NCI-H2196 (cell line): ENCODE measurements around the gene CDK11A.
"Not testable (repeated sequence)": the region's sequence is repeated elsewhere in the genome, so short reads cannot be mapped to it uniquely, and the experiment has no call there.

Source experiments
- DNase-seq: peaks from one replicate; lab custom pipeline; 2025; ENCODE audit not compliant: unreplicated experiment; lab: John Stamatoyannopoulos, UW

CDK11A gene

GRCh38 chr1:1664318-1664717 lies 59.8 kb downstream of the CDK11A start:
- not testable (repeated sequence) for DNase-seq

GRCh38 chr1:1662830-1663560 lies 61.2 kb downstream of the CDK11A start:
- DNase-seq = not testable (repeated sequence)

- DNase-seq = not testable (repeated sequence)
These were observed 61.8 kb downstream of the CDK11A start for GRCh38 chr1:1662392-1662791.

- peak; percentile 96 for DNase-seq
These were observed 65.3 kb downstream of the CDK11A start, which contains the start of gene CDK11B for GRCh38 chr1:1658583-1659549. CDK11B (minus strand) TSS chr1:1659004; CDS start chr1:1657485, 1,519 bp downstream.
